GM19043 (cell line): ENCODE results near the gene ADAMTS2.

Source experiments
- ATAC-seq: cut with Tn5 transposase; IDR thresholded peaks from one replicate; pipeline ENCODE4 v1.9.1; 2021; ENCODE audit warnings: low read depth; ENCODE audit not compliant: unreplicated experiment

ADAMTS2 gene

GRCh38 chr5:179152144-179152895 lies 192.9 kb downstream of the ADAMTS2 start:
- ATAC-seq: no peak

GRCh38 chr5:179151286-179152118 lies 193.8 kb downstream of the ADAMTS2 start:
- ATAC-seq: no peak

GRCh38 chr5:179150011-179150410 lies 195.2 kb downstream of the ADAMTS2 start:
- ATAC-seq: no peak

GRCh38 chr5:179149278-179149677 lies 196.0 kb downstream of the ADAMTS2 start:
- no peak for ATAC-seq

GRCh38 chr5:179148703-179149170 lies 196.5 kb downstream of the ADAMTS2 start:
- ATAC-seq: no peak

- ATAC-seq: no peak
Observed at GRCh38 chr5:179147991-179148702, 197.1 kb downstream of the ADAMTS2 start.

- no peak for ATAC-seq
Observed at GRCh38 chr5:179146277-179146676, 199.0 kb downstream of the ADAMTS2 start.

- ATAC-seq: no peak
Observed at GRCh38 chr5:179143446-179143845, 201.8 kb downstream of the ADAMTS2 start.

GRCh38 chr5:179142434-179143198 lies 202.6 kb downstream of the ADAMTS2 start:
- no peak for ATAC-seq

GRCh38 chr5:179141867-179142266 lies 203.4 kb downstream of the ADAMTS2 start:
- no peak for ATAC-seq

GRCh38 chr5:179140293-179140692 lies 205.0 kb downstream of the ADAMTS2 start:
- ATAC-seq: no peak

GRCh38 chr5:179139936-179140235 lies 205.4 kb downstream of the ADAMTS2 start:
- no peak for ATAC-seq

- ATAC-seq: no peak
Observed at GRCh38 chr5:179139111-179139935, 205.9 kb downstream of the ADAMTS2 start.

GRCh38 chr5:179138568-179138925 lies 206.7 kb downstream of the ADAMTS2 start:
- ATAC-seq: no peak

GRCh38 chr5:179137643-179138567 lies 207.4 kb downstream of the ADAMTS2 start:
- no peak for ATAC-seq

- ATAC-seq: no peak
Observed at GRCh38 chr5:179137016-179137642, 208.1 kb downstream of the ADAMTS2 start.

GRCh38 chr5:179135441-179136215 lies 209.6 kb downstream of the ADAMTS2 start:
- no peak for ATAC-seq
